ENCODE results near the gene CLDN5. TPM values are rescaled to one million over a fixed set of nuclear protein-coding genes. Genes with fewer than 3 reads are reported as not detected.

Gene CLDN5
- total RNA-seq, 1 donor from 2014 or later = not detected

- Mint-ChIP-seq H3K36me3 (ENCODE audit: low read depth) (no peaks in the 10 kb centered on the region), H3K27ac (ENCODE audit: unreplicated experiment) (no peak overlapping the region), H3K4me1 (ENCODE audit: low read depth) (no peaks in the 10 kb centered on the region), H3K9me3 (ENCODE audit: low read depth) (no peaks in the 10 kb centered on the region), H3K4me3 (ENCODE audit: unreplicated experiment) (no peak overlapping the region), H3K27me3 (ENCODE audit: low read depth) (no peaks in the 10 kb centered on the region)
- peak; percentile 84 for DNase-seq (ENCODE audit: low spot score)
- TF ChIP-seq CTCF (IDR thresholded peaks at IDR 0.05) = no peak
These were observed 18.0 kb downstream of the CLDN5 start for GRCh38 chr22:19506212-19506611.

- Mint-ChIP-seq H3K36me3 (ENCODE audit: low read depth) (no peaks in the 10 kb centered on the region), H3K9me3 (ENCODE audit: low read depth) (no peaks in the 10 kb centered on the region), H3K27me3 (ENCODE audit: low read depth) (no peaks in the 10 kb centered on the region), H3K4me1 (ENCODE audit: low read depth) (no peaks in the 10 kb centered on the region), H3K4me3 (ENCODE audit: unreplicated experiment) (no peak overlapping the region), H3K27ac (ENCODE audit: unreplicated experiment) (no peak overlapping the region)
- peak; percentile 39 for DNase-seq (ENCODE audit: low spot score)
- TF ChIP-seq CTCF (IDR thresholded peaks at IDR 0.05) = no peak
These were observed 18.5 kb downstream of the CLDN5 start for GRCh38 chr22:19505735-19506126.

GRCh38 chr22:19504900-19505734, 19.1 kb downstream of the CLDN5 start:
- Mint-ChIP-seq H3K36me3 (ENCODE audit: low read depth) (no peaks in the 10 kb centered on the region), H3K4me3 (ENCODE audit: unreplicated experiment) (no peak overlapping the region), H3K27me3 (ENCODE audit: low read depth) (no peaks in the 10 kb centered on the region), H3K9me3 (ENCODE audit: low read depth) (no peaks in the 10 kb centered on the region), H3K27ac (ENCODE audit: unreplicated experiment) (no peak overlapping the region), H3K4me1 (ENCODE audit: low read depth) (no peaks in the 10 kb centered on the region)
- peak; percentile 72 for DNase-seq (ENCODE audit: low spot score)
- no peak for TF ChIP-seq CTCF (IDR thresholded peaks at IDR 0.05)

- DNase-seq (ENCODE audit: low spot score) = peak; percentile 46
- H3K27ac Mint-ChIP-seq (ENCODE audit: unreplicated experiment) = no peak overlapping the region
- H3K4me3 Mint-ChIP-seq (ENCODE audit: unreplicated experiment) = no peak overlapping the region
- no peaks in the 10 kb centered on the region for H3K36me3 Mint-ChIP-seq (ENCODE audit: low read depth)
- H3K4me1 Mint-ChIP-seq (ENCODE audit: low read depth) = no peaks in the 10 kb centered on the region
- no peak for TF ChIP-seq CTCF (IDR thresholded peaks at IDR 0.05)
- no peaks in the 10 kb centered on the region for H3K9me3 Mint-ChIP-seq (ENCODE audit: low read depth)
- no peaks in the 10 kb centered on the region for H3K27me3 Mint-ChIP-seq (ENCODE audit: low read depth)
These were observed 20.3 kb downstream of the CLDN5 start for GRCh38 chr22:19503869-19504268.

DNA sequence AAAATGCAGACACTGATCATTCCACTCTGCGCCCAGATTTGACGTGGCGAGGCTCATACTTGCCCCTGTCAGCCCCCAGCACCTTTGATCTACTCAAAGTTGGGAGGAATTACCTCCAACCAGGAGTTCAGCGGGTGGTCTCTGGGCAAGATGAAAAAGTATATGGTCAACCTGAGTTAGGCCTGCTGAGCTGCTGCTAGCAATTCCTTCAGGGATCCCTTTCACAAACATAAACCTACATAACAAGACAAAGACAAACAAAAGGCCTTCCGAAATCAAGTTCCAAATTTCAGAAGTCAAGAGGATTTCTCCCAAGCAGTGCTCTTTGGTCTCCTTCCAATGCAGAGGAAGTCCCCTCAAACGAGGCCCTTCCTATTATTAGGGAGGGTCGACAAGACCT, 20.8 kb downstream of the CLDN5 start:
- Mint-ChIP-seq H3K4me3 (ENCODE audit: unreplicated experiment) (no peak overlapping the region), H3K36me3 (ENCODE audit: low read depth) (no peaks in the 10 kb centered on the region), H3K27me3 (ENCODE audit: low read depth) (no peaks in the 10 kb centered on the region), H3K4me1 (ENCODE audit: low read depth) (no peaks in the 10 kb centered on the region), H3K27ac (ENCODE audit: unreplicated experiment) (no peak overlapping the region), H3K9me3 (ENCODE audit: low read depth) (no peaks in the 10 kb centered on the region)
- peak; percentile 28 for DNase-seq (ENCODE audit: low spot score)
- no peak for TF ChIP-seq CTCF (IDR thresholded peaks at IDR 0.05)

Measured in chondrocyte (in vitro differentiated cells).